ENCODE results near the gene TRIAP1. TPM values are rescaled to one million over a fixed set of nuclear protein-coding genes. Genes with fewer than 3 reads are reported as not detected.
A peak's percentile ranks its signal among the peaks of the same experiment; 100 is the strongest.

TRIAP1 gene
- total and polyA plus RNA-seq, 3 experiments from 2014 or later: 51.6 to 88.1 (median 87.0) TPM

- peaks cover 0 to 2% (median 0%) of the 10 kb centered on the region in 3 donors for H3K4me1 Mint-ChIP-seq
- H3K27me3 Mint-ChIP-seq: peaks cover 3 to 9% of the 10 kb centered on the region in 2 donors
- ChIA-PET POLR2A (no interaction called here), CTCF (interaction anchor here (1.1 kb wide), 1 partner anchor 42 kb away, joined by 4 read pairs; no protein-coding TSS in a partner anchor)
- H3K27ac ChIP-seq (ENCODE audit: low read depth, low read length): no peak overlapping the region
- H3K36me3 Mint-ChIP-seq: no peaks in the 10 kb centered on the region
- no peak overlapping the region for H3K27ac Mint-ChIP-seq
- H3K4me3 ChIP-seq (ENCODE audit: low read length): no peak overlapping the region
- H3K4me3 Mint-ChIP-seq: no peak overlapping the region
- no peaks in the 10 kb centered on the region for H3K9me3 Mint-ChIP-seq
- DNase-seq: no peak
- H3K27me3 ChIP-seq (ENCODE audit: insufficient read depth, low read length, poor library complexity, severe bottlenecking): no peaks in the 10 kb centered on the region
- H3K9me3 ChIP-seq (ENCODE audit: low read length): no peaks in the 10 kb centered on the region
- no peaks in the 10 kb centered on the region for H3K4me1 ChIP-seq (ENCODE audit: insufficient read depth, low read length)
- no peaks in the 10 kb centered on the region for H3K36me3 ChIP-seq (ENCODE audit: insufficient read depth, low read length)
Measured at GRCh38 chr12:120408771-120409170, 37.4 kb downstream of the TRIAP1 start.

DNA sequence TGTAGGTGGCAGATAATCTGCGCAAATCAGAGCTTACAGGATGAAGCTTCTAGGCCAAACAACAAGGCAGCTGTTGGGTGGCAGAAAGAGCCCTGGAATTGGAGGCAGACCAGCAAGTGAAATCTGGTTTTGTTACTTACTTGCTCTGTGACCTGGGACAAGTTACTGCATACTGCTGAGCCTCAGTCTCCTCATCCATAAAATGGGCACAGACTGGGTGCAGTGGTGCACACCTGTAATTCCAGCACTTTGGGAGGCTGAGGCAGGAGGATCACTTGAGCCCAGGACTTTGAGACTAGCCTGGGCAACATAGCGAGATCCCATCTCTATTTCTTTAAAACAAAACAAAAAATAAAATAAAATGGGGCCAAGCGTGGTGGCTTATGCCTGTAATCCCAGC is 39.6 kb downstream of the TRIAP1 start:
- CTCF ChIA-PET: no interaction called here

GRCh38 chr12:120406069-120406468 is 40.1 kb downstream of the TRIAP1 start:
- Histone ChIP-seq H3K4me1 (ENCODE audit: insufficient read depth, low read length) (no peaks in the 10 kb centered on the region), H3K9me3 (ENCODE audit: low read length) (no peaks in the 10 kb centered on the region), H3K4me3 (ENCODE audit: low read length) (no peak overlapping the region), H3K27ac (ENCODE audit: low read depth, low read length) (no peak overlapping the region), H3K27me3 (ENCODE audit: insufficient read depth, low read length, poor library complexity, severe bottlenecking) (no peaks in the 10 kb centered on the region), H3K36me3 (ENCODE audit: insufficient read depth, low read length) (no peaks in the 10 kb centered on the region)
- Mint-ChIP-seq H3K36me3 (no peaks in the 10 kb centered on the region), H3K27ac (peak overlapping the region in 1 of 8 donors; percentile 68), H3K9me3 (no peaks in the 10 kb centered on the region), H3K4me3 (no peak overlapping the region), H3K27me3 (peaks cover 3 to 16% of the 10 kb centered on the region in 2 donors), H3K4me1 (peaks cover 0 to 2% (median 0%) of the 10 kb centered on the region in 3 donors)
- ChIA-PET CTCF (interaction anchor here (0.5 kb wide), 1 partner anchor 91 kb away, joined by 3 read pairs; no protein-coding TSS in a partner anchor), POLR2A (no interaction called here)
- no peak for DNase-seq

More for the DNA sequence above, 39.6 kb downstream of the TRIAP1 start:
- Histone ChIP-seq H3K4me3 (ENCODE audit: low read length) (no peak overlapping the region), H3K9me3 (ENCODE audit: low read length) (no peaks in the 10 kb centered on the region), H3K27me3 (ENCODE audit: insufficient read depth, low read length, poor library complexity, severe bottlenecking) (no peaks in the 10 kb centered on the region), H3K36me3 (ENCODE audit: insufficient read depth, low read length) (no peaks in the 10 kb centered on the region), H3K27ac (ENCODE audit: low read depth, low read length) (no peak overlapping the region), H3K4me1 (ENCODE audit: insufficient read depth, low read length) (no peaks in the 10 kb centered on the region)
- DNase-seq: no peak
- Mint-ChIP-seq H3K4me1 (peaks cover 0 to 2% (median 0%) of the 10 kb centered on the region in 3 donors), H3K9me3 (no peaks in the 10 kb centered on the region), H3K4me3 (no peak overlapping the region), H3K36me3 (no peaks in the 10 kb centered on the region), H3K27ac (no peak overlapping the region), H3K27me3 (peaks cover 1 to 16% of the 10 kb centered on the region in 2 donors)
- POLR2A ChIA-PET: no interaction called here

DNA sequence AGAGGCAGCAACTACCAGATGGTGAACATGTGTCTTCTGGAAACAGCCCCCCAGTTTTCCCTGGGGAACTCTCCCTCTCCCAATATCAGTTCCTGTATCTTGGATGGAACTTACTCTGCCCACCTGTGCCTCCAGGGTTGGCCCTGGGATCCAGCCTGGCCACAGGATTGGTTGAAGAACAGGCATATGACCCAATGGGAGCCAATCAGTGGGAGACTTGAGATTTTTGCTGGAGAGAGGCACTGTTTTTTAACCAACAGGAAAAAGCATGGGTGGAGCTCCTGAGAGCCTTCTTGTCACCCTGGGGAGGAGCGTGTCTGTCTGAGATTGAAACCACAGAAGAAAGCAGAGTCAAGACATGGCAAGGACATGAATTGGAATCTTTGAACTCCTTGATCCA is 41.9 kb downstream of the TRIAP1 start:
- DNase-seq: no peak
- H3K9me3 ChIP-seq (ENCODE audit: low read length): no peaks in the 10 kb centered on the region
- no peak overlapping the region for H3K27ac ChIP-seq (ENCODE audit: low read depth, low read length)
- H3K4me1 ChIP-seq (ENCODE audit: insufficient read depth, low read length): no peaks in the 10 kb centered on the region
- Mint-ChIP-seq H3K9me3 (no peaks in the 10 kb centered on the region), H3K27ac (peak overlapping the region in 1 of 8 donors; percentile 27), H3K36me3 (no peaks in the 10 kb centered on the region), H3K4me3 (no peak overlapping the region), H3K27me3 (peaks cover 16 to 29% of the 10 kb centered on the region in 2 donors), H3K4me1 (peaks cover 0 to 2% (median 0%) of the 10 kb centered on the region in 3 donors)
- no peaks in the 10 kb centered on the region for H3K27me3 ChIP-seq (ENCODE audit: insufficient read depth, low read length, poor library complexity, severe bottlenecking)
- no peak overlapping the region for H3K4me3 ChIP-seq (ENCODE audit: low read length)
- H3K36me3 ChIP-seq (ENCODE audit: insufficient read depth, low read length): no peaks in the 10 kb centered on the region
- POLR2A ChIA-PET: no interaction called here
- CTCF ChIA-PET: no interaction called here

GRCh38 chr12:120403869-120404268 is 42.3 kb downstream of the TRIAP1 start:
- Histone ChIP-seq H3K4me3 (ENCODE audit: low read length) (no peak overlapping the region), H3K36me3 (ENCODE audit: insufficient read depth, low read length) (no peaks in the 10 kb centered on the region), H3K27ac (ENCODE audit: low read depth, low read length) (no peak overlapping the region), H3K9me3 (ENCODE audit: low read length) (no peaks in the 10 kb centered on the region), H3K4me1 (ENCODE audit: insufficient read depth, low read length) (no peaks in the 10 kb centered on the region), H3K27me3 (ENCODE audit: insufficient read depth, low read length, poor library complexity, severe bottlenecking) (no peaks in the 10 kb centered on the region)
- ChIA-PET CTCF (no interaction called here), POLR2A (no interaction called here)
- peaks cover 16 to 30% of the 10 kb centered on the region in 2 donors for H3K27me3 Mint-ChIP-seq
- H3K36me3 Mint-ChIP-seq: no peaks in the 10 kb centered on the region
- H3K4me3 Mint-ChIP-seq: no peak overlapping the region
- no peak for DNase-seq
- H3K4me1 Mint-ChIP-seq: peaks cover 0 to 2% (median 0%) of the 10 kb centered on the region in 3 donors
- no peaks in the 10 kb centered on the region for H3K9me3 Mint-ChIP-seq
- no peak overlapping the region for H3K27ac Mint-ChIP-seq

GRCh38 chr12:120402217-120402616 is 44.0 kb downstream of the TRIAP1 start:
- ChIA-PET CTCF (no interaction called here), POLR2A (no interaction called here)
- no peak for DNase-seq
- H3K4me1 ChIP-seq (ENCODE audit: insufficient read depth, low read length): no peaks in the 10 kb centered on the region
- no peak overlapping the region for H3K27ac Mint-ChIP-seq
- H3K9me3 ChIP-seq (ENCODE audit: low read length): no peaks in the 10 kb centered on the region
- peaks cover 0 to 2% (median 0%) of the 10 kb centered on the region in 3 donors for H3K4me1 Mint-ChIP-seq
- H3K4me3 Mint-ChIP-seq: no peak overlapping the region
- no peak overlapping the region for H3K27ac ChIP-seq (ENCODE audit: low read depth, low read length)
- peaks cover 0 to 4% (median 0%) of the 10 kb centered on the region in 3 donors for H3K36me3 Mint-ChIP-seq
- no peaks in the 10 kb centered on the region for H3K9me3 Mint-ChIP-seq
- H3K27me3 Mint-ChIP-seq: peaks cover 23 to 36% of the 10 kb centered on the region in 2 donors
- H3K36me3 ChIP-seq (ENCODE audit: insufficient read depth, low read length): no peaks in the 10 kb centered on the region
- no peak overlapping the region for H3K4me3 ChIP-seq (ENCODE audit: low read length)
- H3K27me3 ChIP-seq (ENCODE audit: insufficient read depth, low read length, poor library complexity, severe bottlenecking): peaks cover 3% of the 10 kb centered on the region

GRCh38 chr12:120399531-120399930 is 46.7 kb downstream of the TRIAP1 start:
- no peak overlapping the region for H3K27ac ChIP-seq (ENCODE audit: low read depth, low read length)
- ChIA-PET CTCF (no interaction called here), POLR2A (no interaction called here)
- no peaks in the 10 kb centered on the region for H3K4me1 ChIP-seq (ENCODE audit: insufficient read depth, low read length)
- H3K27me3 ChIP-seq (ENCODE audit: insufficient read depth, low read length, poor library complexity, severe bottlenecking): peaks cover 3% of the 10 kb centered on the region
- Mint-ChIP-seq H3K9me3 (no peaks in the 10 kb centered on the region), H3K27ac (no peak overlapping the region), H3K36me3 (peaks cover 0 to 4% (median 0%) of the 10 kb centered on the region in 3 donors), H3K27me3 (peaks cover 26 to 55% of the 10 kb centered on the region in 2 donors), H3K4me1 (peaks cover 0 to 2% (median 0%) of the 10 kb centered on the region in 3 donors), H3K4me3 (no peak overlapping the region)
- no peak overlapping the region for H3K4me3 ChIP-seq (ENCODE audit: low read length)
- no peaks in the 10 kb centered on the region for H3K36me3 ChIP-seq (ENCODE audit: insufficient read depth, low read length)
- H3K9me3 ChIP-seq (ENCODE audit: low read length): no peaks in the 10 kb centered on the region
- no peak for DNase-seq

DNA sequence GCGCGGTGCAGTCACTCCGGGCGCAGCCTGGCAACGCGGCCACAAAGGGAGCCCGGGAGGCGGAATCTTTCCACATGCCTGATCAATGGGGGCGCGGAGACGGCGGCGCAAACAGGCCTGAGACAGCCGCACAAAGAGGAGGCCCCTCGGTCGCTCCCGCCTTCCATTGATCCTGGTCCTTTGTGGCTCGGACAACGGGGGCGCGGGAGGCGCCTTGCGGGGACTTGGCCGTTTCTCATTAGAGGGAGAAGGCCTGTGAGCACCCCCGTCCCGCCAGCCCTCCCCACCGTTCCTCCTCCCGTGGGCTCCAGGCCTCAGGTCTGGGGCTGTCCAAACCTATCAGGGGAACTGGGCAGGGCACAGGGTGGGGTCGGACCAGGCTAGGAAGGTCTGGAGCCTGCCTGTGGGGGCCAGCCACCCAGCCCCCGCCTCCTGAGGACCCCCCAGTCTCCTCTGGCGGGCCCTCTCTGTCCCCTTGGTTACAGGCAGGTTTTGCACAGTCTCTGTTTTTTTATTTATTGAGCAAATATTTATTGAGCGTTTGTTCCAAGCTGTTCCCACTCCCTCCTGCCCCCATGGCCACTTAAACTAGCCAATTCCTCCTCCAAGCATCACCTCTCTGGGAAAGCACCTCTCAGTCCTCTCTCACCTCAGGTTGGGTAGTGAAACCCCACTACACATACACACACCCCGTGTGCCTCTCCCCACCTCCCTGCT is 48.2 kb downstream of the TRIAP1 start:
- POLR2A ChIA-PET: no interaction called here
- no peaks in the 10 kb centered on the region for H3K9me3 Mint-ChIP-seq
- Histone ChIP-seq H3K27me3 (ENCODE audit: insufficient read depth, low read length, poor library complexity, severe bottlenecking) (peaks cover 3% of the 10 kb centered on the region), H3K4me3 (ENCODE audit: low read length) (no peak overlapping the region), H3K36me3 (ENCODE audit: insufficient read depth, low read length) (no peaks in the 10 kb centered on the region), H3K4me1 (ENCODE audit: insufficient read depth, low read length) (no peaks in the 10 kb centered on the region), H3K9me3 (ENCODE audit: low read length) (no peaks in the 10 kb centered on the region), H3K27ac (ENCODE audit: low read depth, low read length) (no peak overlapping the region)
- no peak for DNase-seq
- H3K27me3 Mint-ChIP-seq: peaks cover 28 to 50% of the 10 kb centered on the region in 2 donors
- CTCF ChIA-PET: no interaction called here
- H3K36me3 Mint-ChIP-seq: peaks cover 0 to 4% (median 0%) of the 10 kb centered on the region in 3 donors
- H3K27ac Mint-ChIP-seq: no peak overlapping the region
- H3K4me3 Mint-ChIP-seq: no peak overlapping the region
- H3K4me1 Mint-ChIP-seq: no peaks in the 10 kb centered on the region
